Neural progenitor cell (in vitro differentiated cells): ENCODE data around the gene GALNT2.

Source experiments
- EZH2 ChIP-seq: fragments of 200-600 bp; sonication (generic); IDR thresholded peaks from 2 replicates; pipeline ENCODE4 v1.6.1; 2017; ENCODE audit warnings: antibody characterized with exemption, mild to moderate bottlenecking, moderate library complexity
- EZH2phosphoT487 ChIP-seq: fragments of 200-600 bp; sonication (generic); IDR thresholded peaks from 2 replicates; pipeline ENCODE4 v1.6.1; 2017; ENCODE audit warnings: antibody characterized with exemption
- TF ChIP-seq, protein P1 (sequence below): fragments of 200-600 bp; sonication (generic); IDR thresholded peaks from 2 replicates; pipeline ENCODE4 v1.5.1; 2017; ENCODE audit warnings: antibody characterized with exemption, mild to moderate bottlenecking

- TF ChIP-seq, protein P1, sequence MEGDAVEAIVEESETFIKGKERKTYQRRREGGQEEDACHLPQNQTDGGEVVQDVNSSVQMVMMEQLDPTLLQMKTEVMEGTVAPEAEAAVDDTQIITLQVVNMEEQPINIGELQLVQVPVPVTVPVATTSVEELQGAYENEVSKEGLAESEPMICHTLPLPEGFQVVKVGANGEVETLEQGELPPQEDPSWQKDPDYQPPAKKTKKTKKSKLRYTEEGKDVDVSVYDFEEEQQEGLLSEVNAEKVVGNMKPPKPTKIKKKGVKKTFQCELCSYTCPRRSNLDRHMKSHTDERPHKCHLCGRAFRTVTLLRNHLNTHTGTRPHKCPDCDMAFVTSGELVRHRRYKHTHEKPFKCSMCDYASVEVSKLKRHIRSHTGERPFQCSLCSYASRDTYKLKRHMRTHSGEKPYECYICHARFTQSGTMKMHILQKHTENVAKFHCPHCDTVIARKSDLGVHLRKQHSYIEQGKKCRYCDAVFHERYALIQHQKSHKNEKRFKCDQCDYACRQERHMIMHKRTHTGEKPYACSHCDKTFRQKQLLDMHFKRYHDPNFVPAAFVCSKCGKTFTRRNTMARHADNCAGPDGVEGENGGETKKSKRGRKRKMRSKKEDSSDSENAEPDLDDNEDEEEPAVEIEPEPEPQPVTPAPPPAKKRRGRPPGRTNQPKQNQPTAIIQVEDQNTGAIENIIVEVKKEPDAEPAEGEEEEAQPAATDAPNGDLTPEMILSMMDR = no peak
- no peak for TF ChIP-seq EZH2phosphoT487
- TF ChIP-seq EZH2 = no peak
Observed at GRCh38 chr1:230235876-230236275, 168.8 kb downstream of the GALNT2 start.
